SK-N-MC (cell line): ENCODE data around the gene LGI4.

Experiments
- EZH2 ChIP-seq: fragments of 200-600 bp; sonication (generic); IDR thresholded peaks from one replicate; pipeline ENCODE4 v1.6.1; 2017; ENCODE audit warnings: antibody characterized with exemption
- FOXP2 ChIP-seq: optimal IDR thresholded peaks from 2 replicates; pipeline ENCODE3; 2011; ENCODE audit warnings: mild to moderate bottlenecking, moderate library complexity; ENCODE audit not compliant: insufficient read depth; ENCODE audit errors: extremely low read length, control extremely low read depth
- POLR2AphosphoS5 ChIP-seq: IDR thresholded peaks from 2 replicates; pipeline ENCODE4 v1.6.1; 2012; ENCODE audit warnings: mild to moderate bottlenecking, low read depth, low read length, borderline replicate concordance

GRCh38 chr19:35122687-35123551 lies 11.9 kb downstream of the LGI4 start:
- TF ChIP-seq EZH2: no peak
- TF ChIP-seq POLR2AphosphoS5: no peak
- TF ChIP-seq FOXP2: no peak
